Osteocyte (in vitro differentiated cells): ENCODE measurements around the gene ASPN. TPM values are rescaled to one million over a fixed set of nuclear protein-coding genes. Genes with fewer than 3 reads are reported as not detected.

Experiments
- DNase-seq: peaks from one replicate; pipeline ENCODE4 v3.0.0; 2021; ENCODE audit warnings: mixed read lengths; ENCODE audit not compliant: unreplicated experiment; ENCODE audit errors: extremely low spot score
- H3K27ac Mint-ChIP-seq: one replicate; pipeline ENCODE4 v1.8.0; 2021; ENCODE audit warnings: mild to moderate bottlenecking, mixed read lengths; ENCODE audit not compliant: unreplicated experiment
- H3K27me3 Mint-ChIP-seq: one replicate; pipeline ENCODE4 v1.8.0; 2021; ENCODE audit warnings: mixed read lengths; ENCODE audit not compliant: unreplicated experiment
- H3K36me3 Mint-ChIP-seq: one replicate; pipeline ENCODE4 v1.8.0; 2021; ENCODE audit warnings: mixed read lengths; ENCODE audit not compliant: unreplicated experiment
- H3K4me1 Mint-ChIP-seq: one replicate; pipeline ENCODE4 v1.8.0; 2021; ENCODE audit warnings: mixed read lengths; ENCODE audit not compliant: unreplicated experiment
- H3K4me3 Mint-ChIP-seq: one replicate; pipeline ENCODE4 v1.8.0; 2021; ENCODE audit warnings: mild to moderate bottlenecking, moderate library complexity, mixed read lengths; ENCODE audit not compliant: unreplicated experiment
- H3K9me3 Mint-ChIP-seq: one replicate; pipeline ENCODE4 v1.8.0; 2021; ENCODE audit warnings: mixed read lengths; ENCODE audit not compliant: unreplicated experiment
- CTCF ChIP-seq: fragments of 200-600 bp; sonication (generic); IDR thresholded peaks from 2 replicates; pipeline ENCODE4 v1.5.0; 2021; ENCODE audit warnings: antibody characterized with exemption, mild to moderate bottlenecking, moderate library complexity
- total RNA-seq: library from RNA; stranded (reverse); gene quantifications from 2 replicates; pipeline ENCODE4 v1.2.1, GENCODE V29; 2021

The ASPN gene
- total RNA-seq, 1 donor from 2014 or later, result 129 TPM

DNA sequence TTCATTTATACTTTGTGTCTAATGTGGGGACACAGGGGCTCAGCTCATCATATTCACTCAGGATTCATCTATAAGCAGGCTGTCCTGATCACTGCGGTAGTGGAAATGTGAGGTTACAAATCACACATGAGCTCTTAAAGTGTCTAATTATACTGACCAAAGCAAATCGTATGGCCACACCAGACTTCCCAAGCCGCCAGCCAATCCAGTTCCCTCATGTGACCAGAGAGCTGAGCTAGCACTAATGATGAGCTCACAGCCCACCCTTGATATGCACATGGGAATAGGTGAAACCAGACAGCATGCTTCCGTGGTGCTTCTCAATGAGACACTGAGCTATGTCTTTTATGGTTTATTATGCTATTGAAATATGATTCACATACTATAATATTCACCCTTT, 35.9 kb upstream of the ASPN start:
- Mint-ChIP-seq H3K27me3 (no peaks in the 10 kb centered on the region), H3K9me3 (no peaks in the 10 kb centered on the region), H3K27ac (no peak overlapping the region), H3K4me3 (no peak overlapping the region), H3K36me3 (peaks cover 35% of the 10 kb centered on the region), H3K4me1 (peaks cover 17% of the 10 kb centered on the region)
- no peak for DNase-seq
- TF ChIP-seq CTCF, result no peak

- Mint-ChIP-seq H3K27ac (no peak overlapping the region), H3K4me1 (peaks cover 28% of the 10 kb centered on the region), H3K4me3 (no peak overlapping the region), H3K36me3 (peaks cover 31% of the 10 kb centered on the region), H3K27me3 (no peaks in the 10 kb centered on the region), H3K9me3 (no peaks in the 10 kb centered on the region)
- no peak for TF ChIP-seq CTCF
- no peak for DNase-seq
Observed at GRCh38 chr9:92517046-92517445, 34.7 kb upstream of the ASPN start.

- Mint-ChIP-seq H3K27me3 (no peaks in the 10 kb centered on the region), H3K36me3 (peaks cover 33% of the 10 kb centered on the region), H3K27ac (no peak overlapping the region), H3K4me1 (peaks cover 33% of the 10 kb centered on the region), H3K9me3 (no peaks in the 10 kb centered on the region), H3K4me3 (no peak overlapping the region)
- DNase-seq, result no peak
- TF ChIP-seq CTCF, result no peak
Observed at GRCh38 chr9:92516521-92516920, 34.2 kb upstream of the ASPN start.

DNA sequence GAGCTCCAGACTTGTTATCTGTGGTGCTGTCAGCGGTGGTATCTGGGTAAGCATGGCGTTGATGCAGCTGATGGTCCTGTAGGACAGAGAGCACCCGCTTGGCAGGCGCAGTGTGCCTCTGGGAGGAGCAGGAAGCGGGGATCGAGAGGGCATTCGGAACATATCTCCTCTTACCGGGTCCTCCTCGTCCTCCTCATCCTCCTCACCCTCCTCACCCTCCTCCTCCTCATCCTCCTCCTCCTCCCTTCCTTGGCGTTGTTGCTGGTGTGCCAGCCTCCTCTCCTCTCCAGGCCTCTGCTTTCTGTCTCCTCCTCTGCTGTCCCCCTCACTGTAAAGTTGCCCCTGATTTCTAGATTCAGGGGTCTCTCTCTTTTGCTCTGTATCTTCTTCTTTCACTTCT, 32.3 kb upstream of the ASPN start:
- peaks cover 36% of the 10 kb centered on the region for H3K4me1 Mint-ChIP-seq
- peaks cover 3% of the 10 kb centered on the region for H3K9me3 Mint-ChIP-seq
- H3K27me3 Mint-ChIP-seq, result no peaks in the 10 kb centered on the region
- TF ChIP-seq CTCF, result no peak
- H3K4me3 Mint-ChIP-seq, result no peak overlapping the region
- no peak for DNase-seq
- H3K36me3 Mint-ChIP-seq, result peaks cover 27% of the 10 kb centered on the region
- H3K27ac Mint-ChIP-seq, result no peak overlapping the region

DNA sequence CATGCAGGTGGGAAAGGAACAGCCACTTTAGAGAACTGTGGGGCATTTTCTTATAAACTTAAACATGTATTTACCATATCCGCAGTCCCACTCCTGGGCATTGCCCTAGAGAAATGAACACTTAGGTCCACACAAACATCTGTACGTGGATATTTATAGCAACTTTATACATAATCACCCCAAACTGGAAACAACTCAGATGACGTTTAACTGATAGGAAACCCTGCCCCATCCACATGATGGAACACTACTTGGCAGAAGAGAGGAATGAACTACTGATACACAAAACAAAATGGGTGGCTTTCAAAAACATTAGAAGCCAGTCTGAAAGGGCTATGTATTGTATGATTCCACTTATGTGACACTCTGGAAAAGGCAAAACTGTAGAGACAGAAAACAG, 31.0 kb upstream of the ASPN start:
- Mint-ChIP-seq H3K27me3 (no peaks in the 10 kb centered on the region), H3K4me1 (peaks cover 39% of the 10 kb centered on the region), H3K36me3 (peaks cover 21% of the 10 kb centered on the region), H3K9me3 (peaks cover 3% of the 10 kb centered on the region), H3K27ac (peak overlapping the region; percentile 75), H3K4me3 (no peak overlapping the region)
- no peak for TF ChIP-seq CTCF
- DNase-seq, result no peak
